H9 (cell line): ENCODE results near the gene PLXNA2. TPM values are rescaled to one million over a fixed set of nuclear protein-coding genes. Genes with fewer than 3 reads are reported as not detected.

Experiments
- DNase-seq: peaks from one replicate; pipeline ENCODE4 v3.0.0-alpha.2; 2017
- H2AFZ ChIP-seq: one replicate; pipeline ENCODE4 v1.6.1; 2013; ENCODE audit warnings: mild to moderate bottlenecking, low read length, control low read depth, moderate library complexity
- H2AK5ac ChIP-seq: 2 replicates; pipeline ENCODE4 v1.6.1; 2013; ENCODE audit warnings: low read length, control low read depth, mixed read lengths; ENCODE audit not compliant: insufficient read length
- H2BK120ac ChIP-seq: one replicate; pipeline ENCODE4 v1.6.1; 2013; ENCODE audit warnings: low read depth, mild to moderate bottlenecking, low read length, control low read depth, inconsistent platforms; ENCODE audit not compliant: poor library complexity, severe bottlenecking
- H2BK12ac ChIP-seq: 2 replicates; pipeline ENCODE4 v1.6.1; 2013; ENCODE audit warnings: low read length, control low read depth, mixed read lengths, low read depth; ENCODE audit not compliant: insufficient read length
- H2BK15ac ChIP-seq: 2 replicates; pipeline ENCODE4 v1.6.1; 2013; ENCODE audit warnings: low read depth, low read length, control low read depth
- H2BK20ac ChIP-seq: one replicate; pipeline ENCODE4 v1.6.1; 2013; ENCODE audit warnings: low read depth, mild to moderate bottlenecking, low read length, control low read depth, inconsistent platforms; ENCODE audit not compliant: poor library complexity, severe bottlenecking
- H2BK5ac ChIP-seq: 2 replicates; pipeline ENCODE4 v1.6.1; 2013; ENCODE audit warnings: low read length, control low read depth, mixed read lengths; ENCODE audit not compliant: insufficient read length
- H3K14ac ChIP-seq: 2 replicates; pipeline ENCODE4 v1.6.1; 2013; ENCODE audit warnings: low read length, control low read depth; ENCODE audit not compliant: insufficient read depth
- H3K18ac ChIP-seq: 2 replicates; pipeline ENCODE4 v1.6.1; 2013; ENCODE audit warnings: low read depth, mild to moderate bottlenecking, mixed read lengths, low read length, control low read depth; ENCODE audit not compliant: insufficient read length
- H3K23ac ChIP-seq: 2 replicates; pipeline ENCODE4 v1.6.1; 2013; ENCODE audit warnings: low read length, control low read depth, mixed read lengths, low read depth; ENCODE audit not compliant: insufficient read length
- H3K23me2 ChIP-seq: 2 replicates; pipeline ENCODE4 v1.6.1; 2013; ENCODE audit warnings: low read depth, mild to moderate bottlenecking, mixed read lengths, low read length, control low read depth; ENCODE audit not compliant: insufficient read length, poor library complexity, severe bottlenecking
- H3K27ac ChIP-seq: 2 replicates; pipeline ENCODE4 v1.5.1; 2013; ENCODE audit warnings: low read length, control low read depth, mixed read lengths, low read depth; ENCODE audit not compliant: insufficient read length
- H3K27me3 ChIP-seq: 2 replicates; pipeline ENCODE4 v1.6.1; 2013; ENCODE audit warnings: low read length, control low read depth, inconsistent platforms; ENCODE audit not compliant: insufficient read depth
- H3K4ac ChIP-seq: 2 replicates; pipeline ENCODE4 v1.6.1; 2013; ENCODE audit warnings: low read depth, mild to moderate bottlenecking, control low read depth, inconsistent platforms, low read length, moderate library complexity
- H3K4me1 ChIP-seq: 2 replicates; pipeline ENCODE4 v1.6.1; 2013; ENCODE audit warnings: low read length, control low read depth, inconsistent platforms; ENCODE audit not compliant: insufficient read depth
- H3K4me2 ChIP-seq: 2 replicates; pipeline ENCODE4 v1.6.1; 2013; ENCODE audit warnings: low read length, control low read depth, mixed read lengths; ENCODE audit not compliant: insufficient read length, insufficient read depth
- H3K56ac ChIP-seq: 2 replicates; pipeline ENCODE4 v1.6.1; 2013; ENCODE audit warnings: low read depth, mild to moderate bottlenecking, mixed read lengths, low read length, control low read depth; ENCODE audit not compliant: insufficient read length
- H3K79me1 ChIP-seq: 2 replicates; pipeline ENCODE4 v1.6.1; 2013; ENCODE audit warnings: low read depth, mild to moderate bottlenecking, moderate library complexity, low read length, control low read depth, inconsistent platforms; ENCODE audit not compliant: insufficient read depth, poor library complexity, severe bottlenecking
- H3K79me2 ChIP-seq: 2 replicates; pipeline ENCODE4 v1.6.1; 2013; ENCODE audit warnings: low read length, control low read depth, inconsistent platforms; ENCODE audit not compliant: insufficient read depth
- H3K9ac ChIP-seq: 2 replicates; pipeline ENCODE4 v1.6.1; 2013; ENCODE audit warnings: low read length, control low read depth, mixed read lengths; ENCODE audit not compliant: insufficient read length; ENCODE audit errors: extremely low read depth
- H3K9me3 ChIP-seq: one replicate; pipeline ENCODE4 v1.6.1; 2013; ENCODE audit warnings: low read depth, low read length, inconsistent platforms; ENCODE audit not compliant: control insufficient read depth
- H3T11ph ChIP-seq: one replicate; pipeline ENCODE4 v1.6.1; 2013; ENCODE audit warnings: mild to moderate bottlenecking, low read length, control low read depth, inconsistent platforms
- H4K20me1 ChIP-seq: one replicate; pipeline ENCODE4 v1.6.1; 2013; ENCODE audit not compliant: control insufficient read depth, insufficient read length, insufficient read depth
- H4K5ac ChIP-seq: 2 replicates; pipeline ENCODE4 v1.6.1; 2013; ENCODE audit warnings: low read depth, mild to moderate bottlenecking, mixed read lengths, low read length, control low read depth; ENCODE audit not compliant: insufficient read length
- H4K8ac ChIP-seq: replicated peaks from 2 replicates; pipeline ENCODE4 v1.6.1; 2013; ENCODE audit warnings: low read length, control low read depth, mixed read lengths, low read depth; ENCODE audit not compliant: insufficient read length
- H4K91ac ChIP-seq: 2 replicates; pipeline ENCODE4 v1.6.1; 2013; ENCODE audit warnings: low read depth, mild to moderate bottlenecking, moderate library complexity, mixed read lengths, low read length, control low read depth; ENCODE audit not compliant: insufficient read length
- H3K27ac Mint-ChIP-seq, 3 experiments: 2 replicates in 2 of 3; 3 replicates in 1 of 3; pipeline ENCODE4 v1.8.0; 2020 to 2021; ENCODE audit warnings: mixed read lengths in 3 of 3, mild to moderate bottlenecking in 1 of 3, moderate library complexity in 1 of 3
- H3K27me3 Mint-ChIP-seq: 2 replicates; pipeline ENCODE4 v1.8.0; 2021; ENCODE audit warnings: low read depth, mild to moderate bottlenecking, moderate library complexity, mixed read lengths
- H3K36me3 Mint-ChIP-seq, 3 experiments: 2 replicates in 2 of 3; 3 replicates in 1 of 3; pipeline ENCODE4 v1.8.0; 2020 to 2021; ENCODE audit warnings: low read depth in 3 of 3, mixed read lengths in 3 of 3; ENCODE audit not compliant: insufficient read depth in 1 of 3
- H3K4me1 Mint-ChIP-seq, 2 experiments: 2 replicates each; pipeline ENCODE4 v1.8.0; 2020; ENCODE audit warnings: mixed read lengths in 2 of 2
- H3K4me3 Mint-ChIP-seq, 2 experiments: 2 replicates in 1 of 2; 3 replicates in 1 of 2; pipeline ENCODE4 v1.8.0; 2020 to 2021; ENCODE audit warnings: mild to moderate bottlenecking in 2 of 2, mixed read lengths in 2 of 2, moderate library complexity in 1 of 2
- H3K9me3 Mint-ChIP-seq, 2 experiments: 2 replicates in 1 of 2; 3 replicates in 1 of 2; pipeline ENCODE4 v1.8.0; 2020; ENCODE audit warnings: mild to moderate bottlenecking in 2 of 2, mixed read lengths in 2 of 2, moderate library complexity in 1 of 2
- WGBS: extraction: QIAGEN DNeasy Blood & Tissue Kit; methylation state at CpG from one replicate; pipeline ENCODE4 v1.1.7; 2013; ENCODE audit warnings: missing lambda C conversion rate, low lambda C conversion rate, mixed read lengths; ENCODE audit not compliant: insufficient read length; ENCODE audit errors: extremely low coverage; 5-methylcytosine and 5-hydroxymethylcytosine counted together
- total RNA-seq: library from RNA; stranded (reverse); gene quantifications from 2 replicates; pipeline ENCODE4 v1.2.1, GENCODE V29; 2021
- TF ChIP-seq, protein P1 (sequence below): fragments of 200-600 bp; sonication (generic); conservative IDR thresholded peaks from 3 replicates; pipeline ENCODE4 v1.8.0; 2021; ENCODE audit warnings: antibody characterized with exemption, mild to moderate bottlenecking

PLXNA2 gene
- total RNA-seq, 1 experiment from 2014 or later: 0.57 TPM

DNA sequence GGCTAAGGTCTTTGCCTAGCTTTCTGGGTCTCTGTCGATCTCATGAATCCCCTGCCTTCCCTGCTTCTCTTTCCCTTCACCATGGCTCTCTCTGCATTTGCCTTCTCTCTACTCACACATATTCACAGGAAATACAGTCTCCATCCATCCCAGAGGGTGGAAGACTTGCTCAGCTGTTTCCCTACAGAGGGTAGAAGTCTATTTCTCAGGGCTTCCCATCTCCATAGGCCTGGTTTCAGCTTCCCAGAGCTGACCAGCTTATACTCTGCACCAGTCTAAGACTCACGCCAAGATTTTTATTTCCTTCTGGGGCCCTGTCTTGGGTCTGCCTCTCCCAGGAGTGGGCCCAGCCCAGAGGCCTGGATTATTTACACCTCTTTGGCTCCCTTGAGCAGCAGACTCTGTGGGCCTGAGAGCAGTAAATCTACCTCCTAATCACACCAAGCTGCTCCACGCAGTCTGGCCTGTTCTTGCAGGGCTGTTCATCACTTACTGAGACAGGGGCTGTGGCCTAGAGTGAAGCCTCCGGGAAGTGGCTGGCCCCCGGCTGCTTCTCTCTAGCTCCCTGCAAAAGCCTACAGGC lies 102.5 kb downstream of the PLXNA2 start:
- H3K4ac ChIP-seq: no peak overlapping the region
- Mint-ChIP-seq H3K27ac (no peak overlapping the region; a peak in 1 of 7 replicates), H3K4me3 (no peak overlapping the region), H3K36me3 (no peaks in the 10 kb centered on the region; a peak in 1 of 7 replicates), H3K4me1 (peaks cover 11 to 12% of the 10 kb centered on the region in 2 experiments), H3K9me3 (no peaks in the 10 kb centered on the region), H3K27me3 (peaks cover 1% of the 10 kb centered on the region)
- no peak overlapping the region for H4K5ac ChIP-seq
- H3K4me2 ChIP-seq: no peak overlapping the region
- no peak overlapping the region for H4K91ac ChIP-seq
- no peak overlapping the region for H3K23ac ChIP-seq
- H2AK5ac ChIP-seq: no peak overlapping the region
- H3K27ac ChIP-seq: no peak overlapping the region
- DNase-seq: no peak
- H3K9me3 ChIP-seq: no peaks in the 10 kb centered on the region
- no peak overlapping the region for H2BK12ac ChIP-seq
- H4K20me1 ChIP-seq: no peaks in the 10 kb centered on the region
- H2BK20ac ChIP-seq: no peak overlapping the region
- H3K4me1 ChIP-seq: no peaks in the 10 kb centered on the region
- TF ChIP-seq, protein P1, sequence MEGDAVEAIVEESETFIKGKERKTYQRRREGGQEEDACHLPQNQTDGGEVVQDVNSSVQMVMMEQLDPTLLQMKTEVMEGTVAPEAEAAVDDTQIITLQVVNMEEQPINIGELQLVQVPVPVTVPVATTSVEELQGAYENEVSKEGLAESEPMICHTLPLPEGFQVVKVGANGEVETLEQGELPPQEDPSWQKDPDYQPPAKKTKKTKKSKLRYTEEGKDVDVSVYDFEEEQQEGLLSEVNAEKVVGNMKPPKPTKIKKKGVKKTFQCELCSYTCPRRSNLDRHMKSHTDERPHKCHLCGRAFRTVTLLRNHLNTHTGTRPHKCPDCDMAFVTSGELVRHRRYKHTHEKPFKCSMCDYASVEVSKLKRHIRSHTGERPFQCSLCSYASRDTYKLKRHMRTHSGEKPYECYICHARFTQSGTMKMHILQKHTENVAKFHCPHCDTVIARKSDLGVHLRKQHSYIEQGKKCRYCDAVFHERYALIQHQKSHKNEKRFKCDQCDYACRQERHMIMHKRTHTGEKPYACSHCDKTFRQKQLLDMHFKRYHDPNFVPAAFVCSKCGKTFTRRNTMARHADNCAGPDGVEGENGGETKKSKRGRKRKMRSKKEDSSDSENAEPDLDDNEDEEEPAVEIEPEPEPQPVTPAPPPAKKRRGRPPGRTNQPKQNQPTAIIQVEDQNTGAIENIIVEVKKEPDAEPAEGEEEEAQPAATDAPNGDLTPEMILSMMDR: no peak
- H3K14ac ChIP-seq: no peak overlapping the region
- no peaks in the 10 kb centered on the region for H3K23me2 ChIP-seq
- H3K27me3 ChIP-seq: no peaks in the 10 kb centered on the region
- WGBS: no CpG with 5 or more reads among the region's 5 CpGs
- H3T11ph ChIP-seq: no peak overlapping the region
- no peak overlapping the region for H3K9ac ChIP-seq
- H4K8ac ChIP-seq: no peak overlapping the region
- no peak overlapping the region for H2BK15ac ChIP-seq
- H3K79me1 ChIP-seq: no peaks in the 10 kb centered on the region
- no peak overlapping the region for H2BK120ac ChIP-seq
- H3K18ac ChIP-seq: no peak overlapping the region
- H2AFZ ChIP-seq: no peak overlapping the region
- H2BK5ac ChIP-seq: no peak overlapping the region
- H3K79me2 ChIP-seq: no peaks in the 10 kb centered on the region
- no peak overlapping the region for H3K56ac ChIP-seq
